Measurements from ENCODE around the gene THAP9. TPM values are rescaled to one million over a fixed set of nuclear protein-coding genes. Genes with fewer than 3 reads are reported as not detected.

THAP9 gene, protein sequence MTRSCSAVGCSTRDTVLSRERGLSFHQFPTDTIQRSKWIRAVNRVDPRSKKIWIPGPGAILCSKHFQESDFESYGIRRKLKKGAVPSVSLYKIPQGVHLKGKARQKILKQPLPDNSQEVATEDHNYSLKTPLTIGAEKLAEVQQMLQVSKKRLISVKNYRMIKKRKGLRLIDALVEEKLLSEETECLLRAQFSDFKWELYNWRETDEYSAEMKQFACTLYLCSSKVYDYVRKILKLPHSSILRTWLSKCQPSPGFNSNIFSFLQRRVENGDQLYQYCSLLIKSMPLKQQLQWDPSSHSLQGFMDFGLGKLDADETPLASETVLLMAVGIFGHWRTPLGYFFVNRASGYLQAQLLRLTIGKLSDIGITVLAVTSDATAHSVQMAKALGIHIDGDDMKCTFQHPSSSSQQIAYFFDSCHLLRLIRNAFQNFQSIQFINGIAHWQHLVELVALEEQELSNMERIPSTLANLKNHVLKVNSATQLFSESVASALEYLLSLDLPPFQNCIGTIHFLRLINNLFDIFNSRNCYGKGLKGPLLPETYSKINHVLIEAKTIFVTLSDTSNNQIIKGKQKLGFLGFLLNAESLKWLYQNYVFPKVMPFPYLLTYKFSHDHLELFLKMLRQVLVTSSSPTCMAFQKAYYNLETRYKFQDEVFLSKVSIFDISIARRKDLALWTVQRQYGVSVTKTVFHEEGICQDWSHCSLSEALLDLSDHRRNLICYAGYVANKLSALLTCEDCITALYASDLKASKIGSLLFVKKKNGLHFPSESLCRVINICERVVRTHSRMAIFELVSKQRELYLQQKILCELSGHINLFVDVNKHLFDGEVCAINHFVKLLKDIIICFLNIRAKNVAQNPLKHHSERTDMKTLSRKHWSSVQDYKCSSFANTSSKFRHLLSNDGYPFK
- 1 to 10 TPM; 3.0 to 3.1 TPM for total RNA-seq

DNA sequence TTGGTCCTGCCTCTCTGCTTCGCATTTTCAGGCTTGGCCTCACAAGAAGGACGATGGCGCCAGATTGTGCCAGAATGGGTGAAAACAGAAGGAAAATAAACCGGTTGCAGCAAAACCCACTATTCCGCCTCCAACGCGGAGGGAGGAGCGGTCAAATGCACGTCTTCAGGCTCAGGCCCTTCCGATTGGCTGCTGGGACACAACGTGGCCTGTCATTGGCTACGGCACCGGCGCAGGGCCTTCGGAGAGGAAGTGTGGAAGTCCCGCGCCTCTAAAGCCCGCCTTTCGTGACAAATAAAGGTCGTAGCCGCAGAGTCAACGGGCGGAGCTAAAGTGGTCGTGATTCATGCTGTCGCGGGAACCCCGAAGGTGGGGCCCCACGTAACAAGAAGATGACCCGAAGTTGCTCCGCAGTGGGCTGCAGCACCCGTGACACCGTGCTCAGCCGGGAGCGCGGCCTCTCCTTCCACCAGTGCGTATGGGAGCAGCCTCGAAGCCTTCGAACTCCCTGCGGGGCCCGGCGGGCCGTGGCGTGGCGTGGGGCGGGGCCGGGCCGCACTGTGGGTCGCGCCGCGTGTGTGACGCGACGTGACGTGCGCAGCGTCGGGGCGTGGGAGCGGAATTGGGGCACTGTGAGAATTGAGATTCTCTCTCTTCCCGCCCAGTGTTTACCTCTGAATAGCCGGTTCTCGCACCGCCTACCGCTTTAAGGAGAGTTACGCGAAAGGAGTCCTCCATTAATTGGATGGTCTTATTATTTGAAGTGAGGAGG, at the start of gene THAP9:
THAP9 (plus strand) TSS at position 325 of the 772 bp plus-strand sequence; CDS start at position 393, 68 bp downstream.

GRCh38 chr4:82890901-82891706, 9.4 kb upstream of the THAP9 start, which contains the start of gene SEC31A:
Gene SEC31A (minus strand): TSS chr4:82891153. CDS start chr4:82881936, 9,217 bp downstream.

Other genes starting within 250 kb of the THAP9 start
- under 1 TPM; 0.76 to 0.94 TPM for gene SCD5, start 101.9 kb upstream of the THAP9 start, total RNA-seq
- gene SEC31A, start 9.6 kb upstream of the THAP9 start, total RNA-seq, result 100 to 1,000 TPM; 124 to 128 TPM
- 10 to 100 TPM; 28.7 to 29.5 TPM for gene LIN54, start 110.1 kb downstream of the THAP9 start, total RNA-seq
- gene COPS4, start 134.4 kb downstream of the THAP9 start, total RNA-seq, result 10 to 100 TPM; 26.0 to 28.6 TPM
- gene PLAC8, start 214.0 kb downstream of the THAP9 start, total RNA-seq, result 100 to 1,000 TPM; 523 to 533 TPM